Loucy (cell line): ENCODE data around the gene TMEFF1.

Experiments
- CTCF ChIP-seq: fragments of 200-600 bp; sonication (generic); conservative IDR thresholded peaks from 2 replicates; pipeline ENCODE4 v1.5.1; 2014; ENCODE audit warnings: mild to moderate bottlenecking, antibody characterized with exemption, low read length
- EZH2phosphoT487 ChIP-seq: fragments of 200-600 bp; IDR thresholded peaks from 2 replicates; pipeline ENCODE4 v1.6.1; 2018; ENCODE audit warnings: antibody characterized with exemption, mild to moderate bottlenecking, moderate library complexity, borderline replicate concordance

DNA sequence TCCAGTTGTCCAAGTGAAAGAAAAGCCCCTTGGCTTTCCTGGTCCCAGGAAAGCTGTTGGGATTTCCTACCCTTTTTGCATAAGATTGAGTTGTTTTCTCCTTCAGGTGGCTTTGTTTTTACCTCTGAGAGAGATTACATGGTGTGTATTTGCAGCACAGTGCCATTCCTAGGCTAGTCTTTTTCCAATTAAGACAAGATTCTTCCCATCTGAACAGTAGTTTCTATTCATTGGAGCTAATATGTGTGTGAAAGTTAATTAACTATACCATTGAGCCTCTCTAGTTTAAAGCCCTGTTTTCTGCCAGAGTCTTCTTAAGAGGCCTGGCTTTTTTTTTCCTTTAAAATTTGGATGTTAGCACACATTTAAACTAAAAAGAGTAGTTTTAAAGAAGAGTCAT is 25.9 kb upstream of the TMEFF1 start:
- no peak for TF ChIP-seq CTCF
- TF ChIP-seq EZH2phosphoT487 = no peak
